Omental fat pad (tissue), 4 donors: Measurements from ENCODE around the gene TMEM191C. TPM values are rescaled to one million over a fixed set of nuclear protein-coding genes. Genes with fewer than 3 reads are reported as not detected.

ENCODE experiments used
- ATAC-seq: fragments of 150-250 bp; one replicate; pipeline ENCODE4 v1.9.1; 2016; ENCODE audit warnings: mild to moderate bottlenecking, moderate library complexity; ENCODE audit not compliant: low FRiP score
- DNase-seq: peaks from one replicate; pipeline ENCODE4 v3.0.0-alpha.2; 2019; ENCODE audit warnings: low spot score
- CTCF ChIP-seq, 3 donors: fragments of 450-650 bp; IDR thresholded peaks; one replicate each; pipeline ENCODE4 v1.5.1; 2016 to 2017; ENCODE audit warnings: antibody characterized with exemption in 3 of 3, mild to moderate bottlenecking in 3 of 3, moderate library complexity in 2 of 3
- total RNA-seq, 4 donors: library from RNA; depleted of rRNA; stranded (reverse); fragments of >200 nt; gene quantifications; one replicate each; pipeline ENCODE4 v1.1.0, GENCODE V29; 2016

The TMEM191C gene
- total RNA-seq, 4 donors from 2014 or later: 0.31 to 3.8 (median 0.87) TPM

- ATAC-seq (no peak), DNase-seq (no peak)
- no peak for TF ChIP-seq CTCF (IDR thresholded peaks at IDR 0.05)
Measured at GRCh38 chr22:21446827-21447690, 20.1 kb upstream of the TMEM191C start.

- no peak for DNase-seq
Measured at GRCh38 chr22:21447694-21448402, 19.3 kb upstream of the TMEM191C start.

DNA sequence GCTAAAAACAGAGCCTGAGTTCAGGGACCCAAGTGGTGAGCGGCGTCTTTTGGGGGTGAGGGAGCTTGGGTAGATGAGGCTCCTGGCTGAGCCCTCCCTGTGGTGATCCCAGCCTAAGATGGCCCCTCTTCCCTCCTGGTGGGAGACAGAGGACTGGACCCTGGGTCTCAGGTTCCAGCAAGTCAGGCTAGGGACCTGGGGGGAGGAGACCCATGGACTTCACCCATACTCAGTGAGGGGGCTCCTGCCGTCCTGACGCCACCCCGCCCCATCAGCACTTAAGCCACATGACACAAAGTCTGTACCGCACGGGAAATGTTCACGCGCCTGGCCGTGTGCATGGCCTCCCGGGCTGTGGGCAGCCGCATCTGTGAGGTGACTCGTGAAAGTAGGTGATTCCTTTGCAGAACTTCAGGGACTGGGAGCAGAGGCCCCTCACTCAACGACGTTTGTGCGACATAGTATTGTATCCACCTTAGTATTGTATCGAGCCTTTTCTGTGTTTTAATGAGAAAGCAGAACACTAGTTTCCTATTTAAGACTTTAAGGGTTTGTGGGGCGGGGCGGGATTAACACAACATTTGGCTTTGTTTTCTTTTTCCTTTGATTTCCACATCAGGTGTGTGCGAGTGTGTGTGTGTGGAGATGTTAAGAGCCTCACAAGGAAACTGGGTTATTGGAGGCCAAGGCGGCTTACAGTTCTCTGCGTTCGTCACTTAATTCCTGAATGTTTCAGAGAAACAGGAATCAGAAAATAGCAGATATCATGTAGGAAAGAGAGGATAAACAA, 18.4 kb upstream of the TMEM191C start:
- TF ChIP-seq CTCF (IDR thresholded peaks at IDR 0.05): no peak
- ATAC-seq (no peak), DNase-seq (no peak)

More at GRCh38 chr22:21447694-21448402, 19.3 kb upstream of the TMEM191C start:
- no peak for TF ChIP-seq CTCF (IDR thresholded peaks at IDR 0.05)
- ATAC-seq: no peak

DNA sequence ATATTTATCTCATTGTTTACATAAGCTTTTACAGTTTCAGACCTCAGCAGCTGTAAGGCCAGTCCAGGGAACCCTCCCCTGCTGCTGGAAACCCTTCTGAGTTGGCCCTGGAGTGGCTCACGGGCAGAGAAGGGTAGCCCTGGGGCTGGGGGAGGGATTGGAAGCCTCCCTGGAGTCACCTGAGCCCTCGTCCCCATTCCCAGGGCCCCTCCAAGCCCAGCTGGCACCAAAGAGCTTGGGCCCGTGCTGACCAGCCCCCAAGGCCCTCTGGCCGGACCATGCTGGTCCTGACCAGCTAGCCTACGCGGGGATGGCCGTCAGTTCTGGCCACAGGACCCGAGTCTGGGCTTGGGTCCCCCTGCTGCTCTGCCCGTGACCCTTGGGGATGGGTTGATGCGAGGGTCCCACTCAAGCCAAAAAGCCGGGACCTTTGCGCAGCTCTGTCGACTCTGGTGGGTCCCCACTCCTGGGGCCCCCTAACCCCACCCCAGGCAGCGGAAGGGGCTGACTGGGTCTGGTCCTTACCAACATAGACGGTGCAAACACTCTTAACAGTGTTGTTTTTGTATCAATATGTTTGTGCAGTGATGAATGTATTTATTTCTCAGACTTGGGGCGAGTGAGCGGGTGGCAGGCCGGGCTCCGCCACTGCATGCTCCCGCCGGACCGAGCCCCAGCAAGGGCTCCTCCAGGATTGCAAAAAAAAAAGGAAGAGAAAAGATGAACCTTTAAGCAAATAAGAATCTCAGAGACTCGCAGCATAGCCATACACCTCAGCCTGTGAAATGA, 17.5 kb upstream of the TMEM191C start:
- TF ChIP-seq CTCF (IDR thresholded peaks at IDR 0.05): no peak
- DNase-seq (no peak), ATAC-seq (no peak)

DNA sequence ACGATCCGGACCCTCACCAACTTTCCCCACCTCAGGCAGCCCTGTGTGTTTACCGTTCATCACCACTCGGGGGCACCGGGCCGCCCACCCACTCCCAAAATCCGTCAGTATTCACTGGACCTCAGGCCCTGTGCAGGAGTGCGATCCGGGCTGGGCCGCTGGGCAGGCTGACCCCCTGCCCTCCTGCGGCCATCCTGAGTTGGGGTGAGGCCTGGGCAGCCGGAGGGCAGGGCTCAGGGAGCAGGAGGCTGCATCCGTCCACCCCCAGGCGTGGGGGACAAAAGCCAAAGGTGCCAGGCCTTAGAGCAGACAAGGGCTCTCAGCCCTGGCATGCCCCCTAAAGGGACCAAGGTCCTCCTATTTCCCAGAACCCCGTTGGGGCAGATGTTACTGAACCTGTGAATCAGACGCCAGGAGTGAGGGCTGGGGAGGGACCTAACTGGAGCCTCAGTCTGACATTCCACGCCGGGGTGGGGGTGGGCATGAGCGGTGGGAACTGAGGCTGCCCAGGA, 16.8 kb upstream of the TMEM191C start:
- DNase-seq (no peak), ATAC-seq (no peak)
- TF ChIP-seq CTCF (IDR thresholded peaks at IDR 0.05): no peak

DNA sequence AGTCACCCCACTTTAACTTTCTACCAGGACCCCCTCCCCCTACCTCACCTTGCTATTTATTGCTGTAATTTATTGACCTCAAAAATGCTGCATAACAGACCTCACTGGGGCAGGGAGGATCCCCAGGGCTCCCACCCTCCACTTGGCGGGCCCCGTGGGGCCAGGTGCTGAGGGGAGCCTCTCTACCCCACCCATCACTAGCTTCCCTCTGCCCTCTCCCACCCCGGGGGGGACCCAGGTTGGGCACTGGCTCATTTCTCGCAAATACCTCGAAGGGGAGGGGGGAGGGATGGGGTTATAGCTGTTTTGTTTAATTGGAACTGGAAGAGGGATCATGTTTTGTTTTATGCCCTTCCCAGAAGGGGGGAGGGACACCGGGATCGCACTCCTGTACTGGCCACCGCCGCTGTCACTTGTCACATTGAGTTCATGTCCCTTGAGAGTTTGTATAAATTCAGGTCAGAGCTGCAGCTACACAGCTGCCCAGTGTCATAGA, 16.3 kb upstream of the TMEM191C start:
- TF ChIP-seq CTCF (IDR thresholded peaks at IDR 0.05): no peak
- no peak for ATAC-seq
- no peak for DNase-seq
